DND-41 (cell line): ENCODE measurements around the gene FOXD2.
A peak's percentile ranks its signal among the peaks of the same experiment; 100 is the strongest.

ENCODE experiments used
- ATAC-seq: fragments of 200-7000 bp; cut with Tn5 transposase; 3 replicates; pipeline ENCODE4 v1.9.1; 2021; ENCODE audit warnings: low read depth; ENCODE audit not compliant: insufficient read depth
- DNase-seq: peaks from one replicate; pipeline ENCODE4 v3.0.0-alpha.2; 2020
- H2AFZ ChIP-seq: 2 replicates; pipeline ENCODE4 v1.6.0; 2012; ENCODE audit warnings: low read depth, low read length
- H3K27ac ChIP-seq: 2 replicates; pipeline ENCODE4 v1.5.1; 2012; ENCODE audit warnings: low read length, inconsistent platforms
- H3K27me3 ChIP-seq: fragments of 200-600 bp; sonication (generic); 2 replicates; pipeline ENCODE4 v1.6.0; 2012; ENCODE audit warnings: low read length, mild to moderate bottlenecking, inconsistent platforms; ENCODE audit not compliant: insufficient read depth, poor library complexity
- H3K36me3 ChIP-seq: 2 replicates; pipeline ENCODE4 v1.5.1; 2012; ENCODE audit warnings: low read length, inconsistent platforms; ENCODE audit not compliant: insufficient read depth
- H3K4me1 ChIP-seq: 2 replicates; pipeline ENCODE4 v1.5.1; 2012; ENCODE audit warnings: mild to moderate bottlenecking, low read length; ENCODE audit not compliant: insufficient read depth
- H3K4me2 ChIP-seq: 2 replicates; pipeline ENCODE4 v1.6.0; 2012; ENCODE audit warnings: mild to moderate bottlenecking, moderate library complexity, low read length, inconsistent platforms; ENCODE audit not compliant: insufficient read depth
- H3K4me3 ChIP-seq, 2 experiments: fragments of 200-600 bp in 1 of 2; shearing (Covaris generic) in 1 of 2; 2 replicates each; pipeline ENCODE4 v1.5.1; 2012 to 2016; ENCODE audit warnings: inconsistent platforms in 2 of 2, low read length in 2 of 2, mild to moderate bottlenecking in 2 of 2, low read depth in 1 of 2, moderate library complexity in 1 of 2
- H3K79me2 ChIP-seq: 2 replicates; pipeline ENCODE4 v1.6.0; 2012; ENCODE audit warnings: low read length, inconsistent platforms; ENCODE audit not compliant: insufficient read depth
- H3K9ac ChIP-seq: 2 replicates; pipeline ENCODE4 v1.6.0; 2012; ENCODE audit warnings: low read depth, mild to moderate bottlenecking, inconsistent platforms, low read length, moderate library complexity
- H3K9me3 ChIP-seq: 2 replicates; pipeline ENCODE4 v1.5.1; 2012; ENCODE audit warnings: low read length, moderate library complexity, mild to moderate bottlenecking, inconsistent platforms; ENCODE audit not compliant: insufficient read depth, severe bottlenecking
- H4K20me1 ChIP-seq: 2 replicates; pipeline ENCODE4 v1.6.0; 2012; ENCODE audit warnings: low read length; ENCODE audit not compliant: insufficient read depth
- EZH2 ChIP-seq: IDR thresholded peaks from 3 replicates; pipeline ENCODE4 v1.6.1; 2012; ENCODE audit warnings: borderline replicate concordance, low read depth, mild to moderate bottlenecking, moderate library complexity, low read length, inconsistent platforms; ENCODE audit not compliant: severe bottlenecking
- TF ChIP-seq, protein P1 (sequence below): IDR thresholded peaks from 2 replicates; pipeline ENCODE4 v1.5.1; 2012; ENCODE audit warnings: borderline replicate concordance, low read length, moderate library complexity, mild to moderate bottlenecking; ENCODE audit not compliant: poor library complexity, severe bottlenecking; ENCODE audit errors: extremely low read depth

Gene FOXD2

DNA sequence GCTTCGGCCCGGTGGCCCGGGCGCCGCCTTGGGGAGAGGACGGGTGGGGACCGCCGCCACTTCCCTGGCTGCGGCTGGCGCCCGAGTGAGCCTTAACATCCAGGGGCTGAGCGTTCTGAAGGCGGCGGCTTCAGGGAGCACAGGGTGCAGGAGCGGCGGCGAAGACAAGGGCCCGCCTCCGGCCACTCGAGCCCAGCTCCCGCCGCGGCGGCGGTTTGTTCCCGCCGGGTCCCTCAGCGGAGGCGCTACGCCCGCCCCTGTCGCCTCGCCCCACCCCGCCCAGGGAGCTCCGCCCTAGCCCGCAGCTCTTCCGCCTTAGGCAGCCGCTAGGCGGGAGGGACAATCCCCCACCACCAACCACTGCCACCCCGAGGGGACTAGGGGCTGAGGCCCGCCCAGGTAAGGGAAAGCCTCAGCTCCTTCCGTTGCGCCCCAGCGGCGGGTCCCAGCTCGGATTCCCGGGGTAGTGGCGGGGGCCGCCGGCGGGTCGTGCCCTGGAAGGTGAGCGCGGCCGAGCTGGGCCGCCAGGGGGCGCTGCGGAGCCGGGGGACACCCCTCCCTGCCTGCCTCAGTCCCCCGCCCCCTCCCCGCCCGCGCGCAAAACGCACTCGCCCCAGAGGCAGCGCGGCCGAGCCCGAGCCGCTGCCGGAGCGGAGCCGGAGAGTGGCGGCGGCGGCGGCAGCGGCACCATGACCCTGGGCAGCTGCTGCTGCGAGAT is at the start of gene FOXD2:
Gene FOXD2, plus strand, starts transcription at position 598 of the 718 bp plus-strand sequence. Its CDS starts 92 bp downstream, at position 690.
- Histone ChIP-seq H3K9me3 (no peaks in the 10 kb centered on the region), H3K4me2 (peak within 1 kb of the TSS; percentile 87), H3K36me3 (peaks cover 31% of the 10 kb centered on the region), H3K9ac (peak within 1 kb of the TSS; percentile 96), H3K4me3 (peak within 1 kb of the TSS; percentile 65 to 88), H3K27ac (peak within 1 kb of the TSS; percentile 84), H3K27me3 (no peaks in the 10 kb centered on the region), H4K20me1 (peaks cover 37% of the 10 kb centered on the region), H2AFZ (peak within 1 kb of the TSS; percentile 88), H3K4me1 (peaks cover 42% of the 10 kb centered on the region), H3K79me2 (peaks cover 47% of the 10 kb centered on the region)
- ATAC-seq (peak; percentile 89), DNase-seq (peak; percentile 97)
- TF ChIP-seq, protein P1, sequence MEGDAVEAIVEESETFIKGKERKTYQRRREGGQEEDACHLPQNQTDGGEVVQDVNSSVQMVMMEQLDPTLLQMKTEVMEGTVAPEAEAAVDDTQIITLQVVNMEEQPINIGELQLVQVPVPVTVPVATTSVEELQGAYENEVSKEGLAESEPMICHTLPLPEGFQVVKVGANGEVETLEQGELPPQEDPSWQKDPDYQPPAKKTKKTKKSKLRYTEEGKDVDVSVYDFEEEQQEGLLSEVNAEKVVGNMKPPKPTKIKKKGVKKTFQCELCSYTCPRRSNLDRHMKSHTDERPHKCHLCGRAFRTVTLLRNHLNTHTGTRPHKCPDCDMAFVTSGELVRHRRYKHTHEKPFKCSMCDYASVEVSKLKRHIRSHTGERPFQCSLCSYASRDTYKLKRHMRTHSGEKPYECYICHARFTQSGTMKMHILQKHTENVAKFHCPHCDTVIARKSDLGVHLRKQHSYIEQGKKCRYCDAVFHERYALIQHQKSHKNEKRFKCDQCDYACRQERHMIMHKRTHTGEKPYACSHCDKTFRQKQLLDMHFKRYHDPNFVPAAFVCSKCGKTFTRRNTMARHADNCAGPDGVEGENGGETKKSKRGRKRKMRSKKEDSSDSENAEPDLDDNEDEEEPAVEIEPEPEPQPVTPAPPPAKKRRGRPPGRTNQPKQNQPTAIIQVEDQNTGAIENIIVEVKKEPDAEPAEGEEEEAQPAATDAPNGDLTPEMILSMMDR = peak; percentile 85
- no peak for TF ChIP-seq EZH2

DNA sequence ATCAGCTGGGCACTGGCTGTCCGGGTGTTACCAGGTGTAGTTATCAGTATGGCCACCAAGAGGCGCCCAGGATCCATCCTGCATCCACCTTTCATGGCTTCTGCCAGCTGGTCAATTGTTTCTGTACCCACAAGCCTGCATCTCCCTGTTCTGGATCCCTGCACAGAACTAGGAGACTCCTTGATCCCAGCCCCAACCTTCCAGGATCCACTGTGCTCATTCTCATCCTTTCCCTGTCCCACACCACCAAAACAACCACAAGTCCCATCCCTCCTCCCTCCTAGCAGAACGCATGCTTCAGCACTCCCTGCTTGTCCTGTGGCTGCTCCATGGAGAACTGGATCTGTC is 49.0 kb upstream of the FOXD2 start:
- DNase-seq (peak; percentile 52), ATAC-seq (peak; percentile 68)
- no peak overlapping the region for H2AFZ ChIP-seq
- H3K9ac ChIP-seq = no peak overlapping the region
- no peaks in the 10 kb centered on the region for H3K36me3 ChIP-seq
- H3K4me3 ChIP-seq = no peak overlapping the region
- H3K27me3 ChIP-seq = no peaks in the 10 kb centered on the region
- H4K20me1 ChIP-seq = peaks cover 4% of the 10 kb centered on the region; the same call in 1 of the 2 replicates
- H3K4me1 ChIP-seq = no peaks in the 10 kb centered on the region
- no peaks in the 10 kb centered on the region for H3K9me3 ChIP-seq
- no peak for TF ChIP-seq EZH2
- TF ChIP-seq, protein P1 = peak; percentile 68
- H3K79me2 ChIP-seq = no peaks in the 10 kb centered on the region
- H3K4me2 ChIP-seq = no peak overlapping the region
- H3K27ac ChIP-seq = no peak overlapping the region

DNA sequence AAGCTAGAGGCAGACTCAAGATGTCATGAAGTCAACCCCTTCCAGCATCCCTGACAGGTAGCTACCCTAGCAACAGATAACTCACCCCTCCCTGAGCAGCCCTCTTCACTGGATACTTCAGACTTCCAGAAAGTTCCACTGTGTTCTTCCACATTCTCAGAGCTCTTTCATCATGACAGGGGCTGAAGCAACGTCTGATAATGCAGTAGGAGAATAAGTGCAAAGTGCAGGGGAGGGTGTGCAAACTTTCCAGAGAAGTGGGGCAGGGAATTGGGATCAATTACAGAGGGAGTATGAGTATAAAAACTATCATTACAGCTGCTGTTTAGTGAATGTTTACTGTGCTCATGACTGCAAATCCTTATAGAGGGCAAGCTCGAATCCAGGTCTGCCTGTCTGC is 48.1 kb upstream of the FOXD2 start:
- Histone ChIP-seq H2AFZ (no peak overlapping the region), H3K9ac (no peak overlapping the region), H3K9me3 (no peaks in the 10 kb centered on the region), H3K4me1 (no peaks in the 10 kb centered on the region), H4K20me1 (peaks cover 4% of the 10 kb centered on the region; the same call in 1 of the 2 replicates), H3K79me2 (no peaks in the 10 kb centered on the region), H3K36me3 (no peaks in the 10 kb centered on the region), H3K4me2 (no peak overlapping the region), H3K4me3 (no peak overlapping the region), H3K27ac (no peak overlapping the region), H3K27me3 (no peaks in the 10 kb centered on the region)
- no peak for DNase-seq
- no peak for ATAC-seq
- TF ChIP-seq, protein P1 = no peak
- no peak for TF ChIP-seq EZH2
